GM10248 (cell line): ENCODE results near the gene OSGEPL1.
"Not testable (repeated sequence)": the region's sequence is repeated elsewhere in the genome, so short reads cannot be mapped to it uniquely, and the experiment has no call there.

ENCODE experiments used
- CTCF ChIA-PET: fragments of 300-600 bp; sonication (Branson Sonifier 250); formaldehyde crosslinking; extraction: SDS; loops from one replicate; lab custom pipeline; 2021; ENCODE audit warnings: antibody characterized with exemption; lab: Yijun Ruan, JAX
- POLR2A ChIA-PET: fragments of 350-650 bp; sonication (Branson Sonifier 250); formaldehyde crosslinking; extraction: SDS; loops from one replicate; lab custom pipeline; 2020; ENCODE audit warnings: antibody characterized with exemption; lab: Yijun Ruan, JAX
- DNase-seq: peaks from one replicate; pipeline ENCODE4 v3.0.0; 2012; ENCODE audit errors: extremely low spot score
- CTCF ChIP-seq: IDR thresholded peaks from 2 replicates; pipeline ENCODE4 v1.5.1; 2012; ENCODE audit warnings: mild to moderate bottlenecking, low read depth; ENCODE audit errors: extremely low read depth, missing control alignments, control extremely low read depth

The OSGEPL1 gene

GRCh38 chr2:189719571-189719970 lies 43.0 kb downstream of the OSGEPL1 start:
- TF ChIP-seq CTCF, result no peak
- no peak for DNase-seq
- ChIA-PET POLR2A (no interaction called here), CTCF (no interaction called here)

GRCh38 chr2:189717593-189717992 lies 45.0 kb downstream of the OSGEPL1 start:
- CTCF ChIA-PET, POLR2A ChIA-PET, DNase-seq: not testable (repeated sequence)

GRCh38 chr2:189709501-189710221 lies 52.9 kb downstream of the OSGEPL1 start:
- POLR2A ChIA-PET, result no interaction called here
- no peak for DNase-seq
- no peak for TF ChIP-seq CTCF
- CTCF ChIA-PET, result interaction anchor here (1.6 kb wide), 1 partner anchor 41 kb away, joined by 3 read pairs; no protein-coding TSS in a partner anchor

GRCh38 chr2:189702071-189702470 lies 60.5 kb downstream of the OSGEPL1 start:
- TF ChIP-seq CTCF, result no peak
- POLR2A ChIA-PET, result no interaction called here
- CTCF ChIA-PET, result interaction anchor here (0.8 to 2.8 kb wide), 11 partner anchors 9 to 61 kb away, joined by 3 to 9 read pairs (median 3); partner anchors contain the start of gene OSGEPL1
- no peak for DNase-seq

GRCh38 chr2:189700681-189701080 lies 61.9 kb downstream of the OSGEPL1 start:
- TF ChIP-seq CTCF, result no peak
- ChIA-PET CTCF (interaction anchor here (1.1 to 3.5 kb wide), 5 partner anchors 11 to 62 kb away, joined by 3 to 35 read pairs (median 9); partner anchors contain the start of genes ASNSD1 and OSGEPL1), POLR2A (no interaction called here)
- no peak for DNase-seq

GRCh38 chr2:189698020-189698887 lies 64.3 kb downstream of the OSGEPL1 start:
- peak; percentile 48 for TF ChIP-seq CTCF
- ChIA-PET POLR2A (no interaction called here), CTCF (interaction anchor here (0.7 to 3.5 kb wide), 10 partner anchors 11 to 54 kb away, joined by 3 to 35 read pairs (median 6); partner anchors contain the start of gene ASNSD1)
- peak; percentile 26 for DNase-seq
